IMR-90 (cell line): ENCODE results near the gene UMOD. TPM values are rescaled to one million over a fixed set of nuclear protein-coding genes. Genes with fewer than 3 reads are reported as not detected.

Source experiments
- ATAC-seq: fragments of 200-7000 bp; cut with Tn5 transposase; 2 replicates; pipeline ENCODE4 v1.9.1; 2020; ENCODE audit warnings: low read depth, mild to moderate bottlenecking, moderate library complexity
- BruUV-seq: library from RNA; stranded (reverse); fragments of 400-500 nt; replicated peaks from 2 replicates; lab custom pipeline; 2021; lab: Mats Ljungman, UMichigan
- CTCF ChIA-PET: fragments of 300-600 bp; formaldehyde crosslinking; extraction: SDS; loops from one replicate; lab custom pipeline; 2021; ENCODE audit warnings: antibody characterized with exemption; lab: Yijun Ruan, JAX
- POLR2A ChIA-PET: fragments of 300-600 bp; sonication (Branson Sonifier 250); formaldehyde crosslinking; loops from one replicate; lab custom pipeline; 2022; ENCODE audit warnings: antibody characterized with exemption; ENCODE audit not compliant: unreplicated experiment; lab: Charles Lee
- DNase-seq: peaks from one replicate; pipeline ENCODE4 v3.0.0; 2013
- H2AFZ ChIP-seq: replicated peaks from 2 replicates; pipeline ENCODE3; 2013; ENCODE audit warnings: low read length, mild to moderate bottlenecking; ENCODE audit not compliant: poor library complexity
- H2AK5ac ChIP-seq: 2 replicates; pipeline ENCODE4 v1.6.1; 2013; ENCODE audit warnings: low read depth, low read length, inconsistent platforms
- H2AK9ac ChIP-seq: replicated peaks from 2 replicates; pipeline ENCODE3; 2013; ENCODE audit warnings: mild to moderate bottlenecking, low read depth, low read length, moderate library complexity; ENCODE audit not compliant: poor library complexity
- H2BK120ac ChIP-seq: 2 replicates; pipeline ENCODE4 v1.6.1; 2013; ENCODE audit warnings: low read depth, low read length, inconsistent platforms
- H2BK15ac ChIP-seq: 3 replicates; pipeline ENCODE4 v1.6.1; 2013; ENCODE audit warnings: low read depth, low read length, inconsistent platforms
- H2BK20ac ChIP-seq: 2 replicates; pipeline ENCODE4 v1.6.1; 2013; ENCODE audit warnings: low read depth, mild to moderate bottlenecking, inconsistent platforms, low read length, moderate library complexity
- H2BK5ac ChIP-seq: 2 replicates; pipeline ENCODE4 v1.6.1; 2013; ENCODE audit warnings: mild to moderate bottlenecking, low read depth, low read length, inconsistent platforms; ENCODE audit not compliant: poor library complexity, severe bottlenecking
- H3K14ac ChIP-seq: replicated peaks from 2 replicates; pipeline ENCODE4 v1.6.1; 2013; ENCODE audit warnings: low read depth, low read length, inconsistent platforms
- H3K18ac ChIP-seq: 2 replicates; pipeline ENCODE4 v1.6.1; 2013; ENCODE audit warnings: low read depth, low read length, control low read depth
- H3K23ac ChIP-seq: 2 replicates; pipeline ENCODE4 v1.6.1; 2013; ENCODE audit warnings: low read depth, low read length, inconsistent platforms
- H3K27ac ChIP-seq: 2 replicates; pipeline ENCODE4 v1.5.1; 2013; ENCODE audit warnings: mild to moderate bottlenecking, control low read depth, low read length; ENCODE audit not compliant: insufficient read depth
- H3K27me3 ChIP-seq: 2 replicates; pipeline ENCODE4 v1.6.1; 2013; ENCODE audit warnings: low read length; ENCODE audit not compliant: control insufficient read depth, insufficient read depth
- H3K36me3 ChIP-seq: 2 replicates; pipeline ENCODE4 v1.6.1; 2013; ENCODE audit warnings: low read length, mixed read lengths; ENCODE audit not compliant: control insufficient read depth, insufficient read depth
- H3K4ac ChIP-seq: 2 replicates; pipeline ENCODE4 v1.6.1; 2013; ENCODE audit warnings: low read depth, low read length, inconsistent platforms
- H3K4me1 ChIP-seq: 2 replicates; pipeline ENCODE4 v1.6.1; 2013; ENCODE audit warnings: low read length, mixed read lengths; ENCODE audit not compliant: control insufficient read depth, insufficient read depth
- H3K4me2 ChIP-seq: 2 replicates; pipeline ENCODE4 v1.6.1; 2013; ENCODE audit warnings: low read depth, mild to moderate bottlenecking, control low read depth, low read length, moderate library complexity
- H3K4me3 ChIP-seq: 2 replicates; pipeline ENCODE4 v1.5.1; 2013; ENCODE audit warnings: low read depth, mild to moderate bottlenecking, control low read depth, low read length, moderate library complexity; ENCODE audit not compliant: insufficient read depth
- H3K56ac ChIP-seq: 2 replicates; pipeline ENCODE4 v1.6.1; 2013; ENCODE audit warnings: low read length, inconsistent platforms; ENCODE audit not compliant: insufficient read depth; ENCODE audit errors: extremely low read depth
- H3K79me1 ChIP-seq, 2 experiments: 2 replicates each; pipeline ENCODE4 v1.6.1; 2013; ENCODE audit warnings: low read length in 2 of 2, inconsistent platforms in 1 of 2, low read depth in 1 of 2
- H3K9ac ChIP-seq: 2 replicates; pipeline ENCODE4 v1.6.1; 2013; ENCODE audit warnings: low read depth, low read length, control low read depth
- H3K9me1 ChIP-seq: 2 replicates; pipeline ENCODE4 v1.6.1; 2013; ENCODE audit warnings: low read length, inconsistent platforms; ENCODE audit not compliant: insufficient read depth
- H3K9me3 ChIP-seq: 2 replicates; pipeline ENCODE4 v1.6.1; 2013; ENCODE audit warnings: low read length; ENCODE audit not compliant: control insufficient read depth, insufficient read depth
- H4K20me1 ChIP-seq: 2 replicates; pipeline ENCODE4 v1.6.1; 2013; ENCODE audit warnings: low read length, inconsistent platforms; ENCODE audit not compliant: insufficient read depth
- H4K5ac ChIP-seq: 2 replicates; pipeline ENCODE4 v1.6.1; 2013; ENCODE audit warnings: mild to moderate bottlenecking, low read depth, low read length, control low read depth
- H4K8ac ChIP-seq, 2 experiments: 2 replicates each; pipeline ENCODE4 v1.6.1; 2013; ENCODE audit warnings: low read depth in 2 of 2, low read length in 2 of 2, control low read depth in 1 of 2, inconsistent platforms in 1 of 2
- H4K91ac ChIP-seq: 2 replicates; pipeline ENCODE4 v1.6.1; 2013; ENCODE audit warnings: low read depth, low read length, inconsistent platforms; ENCODE audit not compliant: insufficient read depth
- BHLHE40 ChIP-seq: fragments of 150-350 bp; IDR thresholded peaks from 2 replicates; pipeline ENCODE4 v1.6.1; 2016; ENCODE audit warnings: mild to moderate bottlenecking, low read depth, low read length
- CEBPB ChIP-seq: IDR thresholded peaks from 2 replicates; pipeline ENCODE4 v1.6.1; 2012; ENCODE audit warnings: low read depth, low read length, improper control_type of control experiment
- CHD1 ChIP-seq: IDR thresholded peaks from 2 replicates; pipeline ENCODE4 v1.6.1; 2012; ENCODE audit warnings: low read depth, low read length, improper control_type of control experiment
- FOS ChIP-seq: fragments of 150-350 bp; IDR thresholded peaks from 2 replicates; pipeline ENCODE4 v1.6.1; 2016; ENCODE audit warnings: low read depth, low read length
- MAFK ChIP-seq: IDR thresholded peaks from 2 replicates; pipeline ENCODE4 v1.6.1; 2012; ENCODE audit warnings: low read depth, low read length, improper control_type of control experiment
- MAZ ChIP-seq: IDR thresholded peaks from 2 replicates; pipeline ENCODE4 v1.6.1; 2012; ENCODE audit warnings: low read depth, mild to moderate bottlenecking, low read length, improper control_type of control experiment, moderate library complexity, borderline replicate concordance
- MXI1 ChIP-seq: IDR thresholded peaks from 2 replicates; pipeline ENCODE4 v1.6.1; 2012; ENCODE audit warnings: low read depth, mild to moderate bottlenecking, low read length, moderate library complexity, borderline replicate concordance
- NFE2L2 ChIP-seq: fragments of 150-350 bp; IDR thresholded peaks from 2 replicates; pipeline ENCODE4 v1.6.1; 2016; ENCODE audit warnings: low read depth, mild to moderate bottlenecking, low read length
- POLR2A ChIP-seq: IDR thresholded peaks from 2 replicates; pipeline ENCODE4 v1.6.1; 2012; ENCODE audit warnings: mild to moderate bottlenecking, low read depth, low read length
- RAD21 ChIP-seq: IDR thresholded peaks from 2 replicates; pipeline ENCODE4 v1.6.1; 2012; ENCODE audit warnings: low read length, improper control_type of control experiment
- RFX5 ChIP-seq: IDR thresholded peaks from 2 replicates; pipeline ENCODE4 v1.8.0; 2012; ENCODE audit warnings: low read depth, mild to moderate bottlenecking, low read length, moderate library complexity
- SMC3 ChIP-seq: fragments of 150-350 bp; IDR thresholded peaks from 2 replicates; pipeline ENCODE4 v1.6.1; 2016; ENCODE audit warnings: low read depth, mild to moderate bottlenecking, antibody characterized with exemption, low read length, moderate library complexity
- WGBS, 2 experiments: methylation state at CpG; one replicate each; pipeline versions ENCODE4 v1.1.5 to v1.1.7; 2013; ENCODE audit warnings: missing lambda C conversion rate in 2 of 2; ENCODE audit not compliant: insufficient read length in 1 of 2; ENCODE audit errors: extremely low coverage in 2 of 2; 5-methylcytosine and 5-hydroxymethylcytosine counted together
- dilution Hi-C: fragments of 300-500 bp; cut with HindIII; formaldehyde crosslinking; loops from one replicate; pipeline ENCODE4 v1.14.3; 2018; ENCODE audit warnings: low sequenced_read_pairs; ENCODE audit not compliant: unreplicated experiment
- in situ Hi-C: fragments of 300-500 bp; cut with MboI; formaldehyde crosslinking; loops from 3 replicates; pipeline ENCODE4 v1.14.3; 2019; ENCODE audit warnings: low sequenced_read_pairs, inconsistent platforms, mixed read lengths
- intact Hi-C: fragments of 100-400 bp; cut with micrococcal nuclease; formaldehyde crosslinking; loops from 2 replicates; pipeline ENCODE4 v1.10.0; 2022
- polyA plus RNA-seq, 3 experiments: library from polyadenylated mRNA; depleted of rRNA; stranded (reverse); fragments of >200 nt; gene quantifications; 2 replicates each; pipeline ENCODE4 v1.2.3, GENCODE V29; 2012; ENCODE audit warnings: low replicate concordance in 1 of 3
- total RNA-seq: library from RNA; depleted of rRNA; stranded (reverse); fragments of >200 nt; gene quantifications from 2 replicates; pipeline ENCODE4 v1.2.3, GENCODE V29; 2012
- TF ChIP-seq, protein P1 (sequence below): fragments of 150-350 bp; IDR thresholded peaks from 2 replicates; pipeline ENCODE4 v1.6.1; 2016; ENCODE audit warnings: low read depth, mild to moderate bottlenecking, low read length, moderate library complexity, borderline replicate concordance
- TF ChIP-seq, protein P2 (sequence below): fragments of 150-350 bp; IDR thresholded peaks from 2 replicates; pipeline ENCODE4 v1.6.1; 2017; ENCODE audit warnings: mild to moderate bottlenecking, antibody characterized with exemption, low read length, low read depth
- TF ChIP-seq, protein P3 (sequence below): conservative IDR thresholded peaks from 2 replicates; pipeline ENCODE4 v1.5.1; 2012; ENCODE audit warnings: mild to moderate bottlenecking, low read depth, low read length, improper control_type of control experiment

Gene UMOD
- total and polyA plus RNA-seq, 2 of the 4 experiments (the other 2 are of a cell fraction), result not detected

DNA sequence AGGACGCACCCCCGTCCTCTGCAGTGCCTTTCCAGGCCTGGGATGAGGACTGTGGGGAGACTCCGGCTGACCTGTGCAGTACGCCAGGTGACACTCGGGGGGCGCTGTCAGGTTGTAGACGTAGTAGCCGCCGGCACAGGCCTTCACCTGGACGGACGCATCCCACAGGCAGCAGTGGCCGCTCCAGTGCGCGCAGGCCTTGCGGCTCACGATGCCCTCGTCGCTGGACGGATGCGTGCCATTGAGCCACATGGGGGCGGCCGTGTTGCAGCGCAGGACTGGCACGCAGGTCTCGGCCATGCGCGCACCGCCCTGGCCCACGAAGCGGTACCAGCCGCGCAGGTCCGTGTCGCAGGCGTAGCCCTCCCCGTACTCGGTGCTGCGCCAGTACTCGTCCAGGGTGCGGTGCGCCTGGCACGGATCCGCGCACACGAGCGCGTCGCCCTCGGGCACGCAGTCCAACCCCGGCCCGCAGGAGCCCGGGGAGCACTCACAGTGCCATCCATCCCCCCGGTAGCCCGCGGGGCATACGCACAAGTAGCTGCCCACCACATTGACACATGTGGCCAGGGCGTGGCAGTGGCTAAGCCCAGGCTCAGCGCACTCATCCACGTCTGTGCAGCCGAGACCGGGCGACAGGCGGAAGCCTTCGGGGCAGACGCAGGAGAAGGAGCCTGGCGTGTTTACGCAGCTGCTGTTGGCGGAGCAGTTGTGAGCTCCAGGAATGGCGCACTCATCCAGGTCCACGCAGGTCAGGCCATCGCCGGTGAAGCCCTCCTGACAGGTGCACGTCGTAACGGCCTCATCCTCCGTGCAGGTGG is 3.9 kb downstream of the UMOD start:
- Histone ChIP-seq H2BK15ac (no peak overlapping the region), H4K20me1 (no peaks in the 10 kb centered on the region), H4K8ac (no peak overlapping the region), H3K4me1 (no peaks in the 10 kb centered on the region), H2BK5ac (no peak overlapping the region), H3K18ac (no peak overlapping the region), H4K5ac (no peak overlapping the region), H3K79me1 (no peaks in the 10 kb centered on the region), H2AK9ac (no peak overlapping the region), H2AFZ (no peak overlapping the region), H2AK5ac (no peak overlapping the region), H2BK120ac (no peak overlapping the region), H3K9ac (no peak overlapping the region), H3K14ac (no peak overlapping the region), H3K36me3 (no peaks in the 10 kb centered on the region), H3K4ac (no peak overlapping the region), H3K27ac (no peak overlapping the region), H3K4me3 (no peak overlapping the region), H3K9me1 (no peaks in the 10 kb centered on the region), H3K9me3 (peaks cover 13% of the 10 kb centered on the region; the same call in 1 of the 2 replicates), H3K4me2 (no peak overlapping the region), H2BK20ac (no peak overlapping the region), H3K23ac (no peak overlapping the region), H4K91ac (no peak overlapping the region), H3K27me3 (no peaks in the 10 kb centered on the region), H3K56ac (no peak overlapping the region)
- in situ Hi-C loops (loop anchor here (25.0 kb wide), 1 partner anchor 186 kb away; no protein-coding TSS in a partner anchor), dilution Hi-C loops (no loop called here), intact Hi-C loops (no loop called here)
- CTCF ChIA-PET, result no interaction called here
- POLR2A ChIA-PET, result no interaction called here
- no TSS peak for BruUV-seq
- no peak for DNase-seq
- no peak for ATAC-seq
- WGBS, 2 experiments, result 26% methylated on average over 42 of the region's 77 CpGs; no CpG with 5 or more reads in 1 of the 2 experiments
- no peak for TF ChIP-seq MXI1
- no peak for TF ChIP-seq FOS
- TF ChIP-seq, protein P1, sequence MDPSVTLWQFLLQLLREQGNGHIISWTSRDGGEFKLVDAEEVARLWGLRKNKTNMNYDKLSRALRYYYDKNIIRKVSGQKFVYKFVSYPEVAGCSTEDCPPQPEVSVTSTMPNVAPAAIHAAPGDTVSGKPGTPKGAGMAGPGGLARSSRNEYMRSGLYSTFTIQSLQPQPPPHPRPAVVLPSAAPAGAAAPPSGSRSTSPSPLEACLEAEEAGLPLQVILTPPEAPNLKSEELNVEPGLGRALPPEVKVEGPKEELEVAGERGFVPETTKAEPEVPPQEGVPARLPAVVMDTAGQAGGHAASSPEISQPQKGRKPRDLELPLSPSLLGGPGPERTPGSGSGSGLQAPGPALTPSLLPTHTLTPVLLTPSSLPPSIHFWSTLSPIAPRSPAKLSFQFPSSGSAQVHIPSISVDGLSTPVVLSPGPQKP, result no peak
- no peak for TF ChIP-seq MAZ
- no peak for TF ChIP-seq RFX5
- TF ChIP-seq SMC3, result no peak
- no peak for TF ChIP-seq BHLHE40
- TF ChIP-seq, protein P2, sequence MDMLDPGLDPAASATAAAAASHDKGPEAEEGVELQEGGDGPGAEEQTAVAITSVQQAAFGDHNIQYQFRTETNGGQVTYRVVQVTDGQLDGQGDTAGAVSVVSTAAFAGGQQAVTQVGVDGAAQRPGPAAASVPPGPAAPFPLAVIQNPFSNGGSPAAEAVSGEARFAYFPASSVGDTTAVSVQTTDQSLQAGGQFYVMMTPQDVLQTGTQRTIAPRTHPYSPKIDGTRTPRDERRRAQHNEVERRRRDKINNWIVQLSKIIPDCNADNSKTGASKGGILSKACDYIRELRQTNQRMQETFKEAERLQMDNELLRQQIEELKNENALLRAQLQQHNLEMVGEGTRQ, result no peak
- no peak for TF ChIP-seq POLR2A
- TF ChIP-seq NFE2L2, result no peak
- no peak for TF ChIP-seq CEBPB
- TF ChIP-seq MAFK, result no peak
- TF ChIP-seq, protein P3, sequence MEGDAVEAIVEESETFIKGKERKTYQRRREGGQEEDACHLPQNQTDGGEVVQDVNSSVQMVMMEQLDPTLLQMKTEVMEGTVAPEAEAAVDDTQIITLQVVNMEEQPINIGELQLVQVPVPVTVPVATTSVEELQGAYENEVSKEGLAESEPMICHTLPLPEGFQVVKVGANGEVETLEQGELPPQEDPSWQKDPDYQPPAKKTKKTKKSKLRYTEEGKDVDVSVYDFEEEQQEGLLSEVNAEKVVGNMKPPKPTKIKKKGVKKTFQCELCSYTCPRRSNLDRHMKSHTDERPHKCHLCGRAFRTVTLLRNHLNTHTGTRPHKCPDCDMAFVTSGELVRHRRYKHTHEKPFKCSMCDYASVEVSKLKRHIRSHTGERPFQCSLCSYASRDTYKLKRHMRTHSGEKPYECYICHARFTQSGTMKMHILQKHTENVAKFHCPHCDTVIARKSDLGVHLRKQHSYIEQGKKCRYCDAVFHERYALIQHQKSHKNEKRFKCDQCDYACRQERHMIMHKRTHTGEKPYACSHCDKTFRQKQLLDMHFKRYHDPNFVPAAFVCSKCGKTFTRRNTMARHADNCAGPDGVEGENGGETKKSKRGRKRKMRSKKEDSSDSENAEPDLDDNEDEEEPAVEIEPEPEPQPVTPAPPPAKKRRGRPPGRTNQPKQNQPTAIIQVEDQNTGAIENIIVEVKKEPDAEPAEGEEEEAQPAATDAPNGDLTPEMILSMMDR, result no peak
- TF ChIP-seq CHD1, result no peak
- TF ChIP-seq RAD21, result no peak
